Natural killer cell treated with Interleukin-12 subunit alpha and Interleukin-12 subunit beta and Interleukin-15 and Interleukin-18, amount 100 ng/mL, for 72 hours (primary cell): Measurements from ENCODE around the gene TMOD1. TPM values are rescaled to one million over a fixed set of nuclear protein-coding genes. Genes with fewer than 3 reads are reported as not detected.
"Not testable (repeated sequence)": the region's sequence is repeated elsewhere in the genome, so short reads cannot be mapped to it uniquely, and the experiment has no call there.

Experiments used
- ATAC-seq, 2 donors: fragments of 150-1000 bp; cut with Tn5 transposase in 1 of 2; sonication (Bioruptor Pico), chemical (Tn5 transposase) in 1 of 2; 2 replicates each; pipeline ENCODE4 v1.10.0; 2021
- DNase-seq: peaks from one replicate; pipeline ENCODE4 v3.0.0; 2022; ENCODE audit warnings: low spot score
- H3K27ac Mint-ChIP-seq, 2 donors: 1 replicate in 1 of 2; 2 replicates in 1 of 2; pipeline ENCODE4 v1.8.0; 2022; ENCODE audit warnings: mixed read lengths in 2 of 2, mild to moderate bottlenecking in 1 of 2, moderate library complexity in 1 of 2
- H3K27me3 Mint-ChIP-seq, 2 donors: 1 replicate in 1 of 2; 2 replicates in 1 of 2; pipeline ENCODE4 v1.8.0; 2022; ENCODE audit warnings: mixed read lengths in 2 of 2
- H3K36me3 Mint-ChIP-seq: one replicate; pipeline ENCODE4 v1.8.0; 2022; ENCODE audit warnings: mixed read lengths
- H3K4me1 Mint-ChIP-seq, 2 donors: 1 replicate in 1 of 2; 2 replicates in 1 of 2; pipeline ENCODE4 v1.8.0; 2022; ENCODE audit warnings: low read depth in 2 of 2, mixed read lengths in 2 of 2, mild to moderate bottlenecking in 1 of 2
- H3K4me3 Mint-ChIP-seq: one replicate; pipeline ENCODE4 v1.8.0; 2022; ENCODE audit warnings: mixed read lengths
- H3K9me3 Mint-ChIP-seq: 2 replicates; pipeline ENCODE4 v1.8.0; 2022; ENCODE audit warnings: mixed read lengths
- total RNA-seq, 2 donors: library from RNA; stranded (reverse); gene quantifications; one replicate each; pipeline ENCODE4 v1.2.3, GENCODE V29; 2022

Gene TMOD1
- total RNA-seq, 2 donors from 2014 or later, result 1.1 to 2.1 TPM

DNA sequence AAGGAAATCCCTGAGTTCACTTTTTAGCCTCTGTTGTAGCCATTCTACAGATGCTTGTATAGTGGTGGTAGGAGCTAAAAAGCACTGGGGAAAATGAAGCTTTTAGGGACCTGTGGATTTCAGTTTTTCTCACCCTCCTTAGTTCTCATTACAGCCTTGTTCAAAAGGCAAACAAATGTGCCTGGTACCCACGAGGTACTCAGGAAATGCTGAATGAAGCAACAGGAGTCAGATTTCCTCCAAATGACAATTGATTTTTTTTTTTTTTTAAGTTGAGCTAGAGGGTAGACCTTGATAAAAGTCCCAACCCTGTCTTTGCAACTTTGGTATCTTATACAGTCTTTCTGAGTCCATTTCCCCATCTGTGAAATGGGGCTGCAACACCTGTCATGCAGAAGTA lies 21.3 kb upstream of the TMOD1 start:
- ATAC-seq, result no peak
- peaks cover 15% of the 10 kb centered on the region for H3K36me3 Mint-ChIP-seq

DNA sequence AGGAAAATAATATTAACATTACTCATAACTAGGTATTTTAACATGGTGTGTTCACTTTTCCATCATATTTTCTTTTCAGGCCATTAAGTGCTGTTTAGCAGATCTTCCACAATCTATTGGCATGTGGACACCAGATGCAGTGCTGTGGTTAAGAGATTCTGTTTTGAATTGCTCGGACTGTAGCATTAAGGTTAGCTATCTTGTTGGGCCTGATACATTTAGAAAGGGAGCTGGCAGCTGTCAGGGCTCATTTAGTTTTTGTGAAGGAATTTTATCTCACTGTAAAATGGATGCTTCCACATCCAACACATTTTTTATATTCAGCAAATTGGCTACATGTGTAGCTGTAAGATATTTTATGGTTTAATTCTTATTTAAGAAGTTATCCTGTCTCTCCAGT lies 20.7 kb upstream of the TMOD1 start:
- Mint-ChIP-seq H3K36me3 (peaks cover 18% of the 10 kb centered on the region), H3K9me3 (no peaks in the 10 kb centered on the region), H3K4me1 (no peaks in the 10 kb centered on the region), H3K4me3 (no peak overlapping the region), H3K27ac (no peak overlapping the region), H3K27me3 (no peaks in the 10 kb centered on the region)
- DNase-seq (no peak), ATAC-seq (no peak)

More for the DNA sequence above, 21.3 kb upstream of the TMOD1 start:
- no peak for DNase-seq
- Mint-ChIP-seq H3K4me1 (no peaks in the 10 kb centered on the region), H3K9me3 (no peaks in the 10 kb centered on the region), H3K4me3 (no peak overlapping the region), H3K27ac (no peak overlapping the region), H3K27me3 (no peaks in the 10 kb centered on the region)

DNA sequence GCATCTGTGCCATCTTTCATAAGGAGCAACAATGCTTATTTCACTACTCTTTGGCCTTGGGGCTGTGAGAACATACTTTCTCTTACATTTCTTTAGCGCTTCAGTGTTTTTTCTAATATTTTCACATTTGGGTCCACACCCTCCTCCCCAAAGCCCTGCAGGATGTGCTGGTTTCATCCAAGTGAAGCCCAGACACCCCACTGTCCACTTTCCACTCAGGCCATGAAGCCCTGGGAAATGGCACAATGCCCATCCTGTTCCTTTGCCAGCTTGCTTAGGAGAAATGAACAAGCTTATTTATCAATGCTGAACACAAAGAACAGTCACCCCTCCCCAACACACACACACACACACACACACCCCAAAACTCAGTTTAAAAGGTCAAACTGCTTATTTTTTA lies 17.3 kb upstream of the TMOD1 start:
- no peak overlapping the region for H3K4me3 Mint-ChIP-seq
- DNase-seq (no peak), ATAC-seq (no peak)
- H3K4me1 Mint-ChIP-seq, result no peaks in the 10 kb centered on the region
- H3K9me3 Mint-ChIP-seq, result no peaks in the 10 kb centered on the region
- H3K27ac Mint-ChIP-seq, result no peak overlapping the region
- no peaks in the 10 kb centered on the region for H3K27me3 Mint-ChIP-seq
- H3K36me3 Mint-ChIP-seq, result peaks cover 24% of the 10 kb centered on the region

DNA sequence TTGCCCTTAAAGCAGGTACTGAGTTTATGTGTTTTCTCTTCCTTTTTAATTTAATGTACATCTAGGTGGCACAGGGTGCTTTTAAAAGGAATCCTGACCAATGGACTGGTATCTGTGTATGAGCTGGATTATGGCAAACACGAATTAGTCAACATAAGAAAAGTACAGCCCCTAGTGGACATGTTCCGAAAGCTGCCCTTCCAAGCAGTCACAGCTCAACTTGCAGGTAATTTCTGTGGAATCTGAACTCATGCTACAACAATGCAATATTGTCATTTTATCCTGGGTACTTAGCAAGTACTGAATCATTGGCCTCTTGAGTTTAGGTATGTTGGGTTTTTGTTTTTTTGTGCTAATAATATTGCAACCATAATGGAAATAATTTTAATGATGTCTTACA lies 14.4 kb upstream of the TMOD1 start:
- Mint-ChIP-seq H3K4me1 (peaks cover 0 to 3% of the 10 kb centered on the region in 2 donors), H3K36me3 (peaks cover 32% of the 10 kb centered on the region)

DNA sequence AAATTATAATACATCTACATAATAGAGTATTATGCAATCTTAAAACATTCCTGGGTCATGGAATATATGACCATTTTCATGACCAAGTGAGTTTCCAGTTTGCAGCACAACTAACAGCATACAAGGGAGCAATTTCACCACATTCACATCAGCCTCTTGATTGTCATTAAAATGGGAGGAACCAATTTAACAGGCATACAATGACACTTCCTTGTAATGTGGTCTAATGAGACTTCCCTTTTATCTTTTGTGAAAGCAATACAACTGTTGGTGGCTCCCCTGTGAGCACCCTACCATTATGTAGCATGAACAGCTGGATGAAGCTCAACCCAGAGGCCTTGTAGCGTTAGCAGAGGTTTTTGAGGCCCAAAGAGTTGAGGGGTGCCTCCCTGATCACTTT lies 13.6 kb upstream of the TMOD1 start:
- ATAC-seq, result no peak
- Mint-ChIP-seq H3K27ac (no peak overlapping the region), H3K4me1 (peaks cover 0 to 3% of the 10 kb centered on the region in 2 donors), H3K36me3 (peaks cover 32% of the 10 kb centered on the region), H3K4me3 (no peak overlapping the region), H3K9me3 (no peaks in the 10 kb centered on the region), H3K27me3 (no peaks in the 10 kb centered on the region)
- DNase-seq, result no peak

More for the DNA sequence above, 14.4 kb upstream of the TMOD1 start:
- H3K9me3 Mint-ChIP-seq, result no peaks in the 10 kb centered on the region
- ATAC-seq (no peak), DNase-seq (no peak)
- H3K4me3 Mint-ChIP-seq, result no peak overlapping the region
- no peak overlapping the region for H3K27ac Mint-ChIP-seq
- no peaks in the 10 kb centered on the region for H3K27me3 Mint-ChIP-seq

DNA sequence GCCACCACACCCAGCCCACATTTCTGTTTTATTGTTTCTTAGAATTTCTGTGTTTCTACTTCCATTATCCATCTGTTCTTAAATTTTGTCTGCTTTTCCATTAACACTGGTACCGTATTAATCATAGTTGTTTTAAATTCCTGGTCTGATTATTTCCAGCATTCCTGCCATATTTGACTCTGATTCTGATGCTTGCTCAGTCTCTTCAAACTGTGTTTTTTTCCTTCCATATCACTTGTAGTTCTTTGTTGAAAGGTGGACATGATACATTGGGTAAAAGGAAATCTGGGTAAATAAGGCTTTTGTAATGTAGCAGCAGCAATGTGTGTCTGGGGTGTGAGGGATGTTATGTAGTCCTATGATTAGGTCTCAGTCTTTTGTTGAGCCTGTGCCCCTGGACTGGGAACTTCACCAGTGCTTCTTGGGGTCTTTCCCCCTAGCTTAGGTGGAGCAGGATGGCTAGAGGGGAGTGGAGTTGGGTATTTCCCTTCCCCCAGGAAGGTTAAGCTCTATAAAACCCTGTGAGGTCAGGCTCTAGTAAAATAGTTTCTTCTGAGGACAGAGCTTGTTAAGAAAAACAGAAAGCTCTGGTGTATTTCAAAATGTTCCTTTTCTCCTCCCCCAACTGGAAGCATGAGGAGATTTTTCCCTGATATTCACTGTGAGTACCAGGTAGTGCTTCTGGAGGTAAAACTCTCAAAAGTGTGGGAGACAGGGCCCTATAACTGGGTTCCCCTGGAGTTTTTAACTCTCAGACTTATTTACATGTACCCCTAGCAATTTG lies 10.1 kb upstream of the TMOD1 start:
- Mint-ChIP-seq H3K4me3 (no peak overlapping the region), H3K4me1 (peaks cover 0 to 3% of the 10 kb centered on the region in 2 donors), H3K27me3 (no peaks in the 10 kb centered on the region), H3K27ac (no peak overlapping the region), H3K36me3 (peaks cover 24% of the 10 kb centered on the region), H3K9me3 (no peaks in the 10 kb centered on the region)
- ATAC-seq (no peak), DNase-seq (no peak)

DNA sequence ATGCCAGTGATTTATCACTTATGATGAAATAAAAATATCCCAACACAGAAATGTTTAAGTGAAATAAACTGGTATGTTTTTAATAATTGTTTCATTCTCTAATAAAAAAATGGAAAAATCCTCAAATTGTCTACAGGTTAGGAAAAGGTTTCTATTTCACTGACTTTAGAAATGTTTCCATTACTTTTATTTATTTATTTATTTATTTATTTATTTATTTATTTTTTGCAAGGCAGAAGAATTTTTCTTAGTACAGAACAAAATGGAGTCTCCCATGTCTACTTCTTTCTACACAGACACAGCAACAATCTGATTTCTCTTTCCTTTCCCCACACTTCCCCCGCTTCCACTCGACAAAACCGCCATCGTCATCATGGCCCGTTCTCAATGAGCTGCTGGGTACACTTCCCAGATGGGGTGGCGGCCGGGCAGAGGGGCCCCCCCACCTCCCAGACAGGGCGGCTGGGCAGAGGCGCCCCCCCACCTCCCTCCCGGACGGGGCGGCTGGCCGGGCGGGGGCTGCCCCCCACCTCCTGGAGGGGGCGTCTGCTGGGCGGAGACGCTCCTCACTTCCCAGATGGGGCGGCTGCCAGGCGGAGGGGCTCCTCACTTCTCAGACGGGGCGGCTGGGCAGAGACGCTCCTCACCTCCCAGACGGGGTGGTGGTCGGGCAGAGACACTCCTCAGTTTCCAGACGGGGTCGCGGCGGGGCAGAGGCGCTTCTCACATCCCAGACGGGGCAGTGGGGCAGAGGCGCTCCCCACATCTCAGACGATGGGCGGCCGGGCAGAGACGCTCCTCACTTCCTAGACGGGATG lies 3.7 kb upstream of the TMOD1 start:
- not testable (repeated sequence) for H3K4me1 Mint-ChIP-seq, ATAC-seq, H3K4me3 Mint-ChIP-seq, H3K9me3 Mint-ChIP-seq, H3K36me3 Mint-ChIP-seq, H3K27ac Mint-ChIP-seq, DNase-seq
- H3K27me3 Mint-ChIP-seq, result peaks cover 10 to 19% of the 10 kb centered on the region in 2 donors

DNA sequence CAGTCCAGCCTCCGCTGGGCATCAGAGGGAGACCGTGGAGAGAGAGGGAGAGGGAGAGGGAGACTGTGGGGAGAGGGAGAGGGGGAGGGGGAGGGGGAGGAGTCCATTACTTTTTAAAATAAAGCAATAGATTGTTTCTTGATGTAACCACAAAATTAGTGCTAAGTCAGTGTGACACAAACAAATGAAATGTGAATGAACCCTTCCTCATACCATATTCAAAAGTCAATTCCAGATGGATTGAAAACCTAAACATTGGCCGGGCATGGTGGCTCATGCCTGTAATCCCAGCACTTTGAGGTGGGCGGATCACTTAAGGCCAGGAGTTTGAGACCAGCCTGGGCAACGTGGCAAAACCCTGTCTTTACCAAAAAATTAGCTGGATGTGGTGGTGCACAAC lies 2.6 kb upstream of the TMOD1 start:
- peaks cover 19 to 21% of the 10 kb centered on the region in 2 donors for H3K27me3 Mint-ChIP-seq
- H3K9me3 Mint-ChIP-seq, H3K36me3 Mint-ChIP-seq, H3K4me3 Mint-ChIP-seq, H3K27ac Mint-ChIP-seq, ATAC-seq, DNase-seq: not testable (repeated sequence)
- H3K4me1 Mint-ChIP-seq, result peaks cover 11 to 12% of the 10 kb centered on the region in 2 donors

DNA sequence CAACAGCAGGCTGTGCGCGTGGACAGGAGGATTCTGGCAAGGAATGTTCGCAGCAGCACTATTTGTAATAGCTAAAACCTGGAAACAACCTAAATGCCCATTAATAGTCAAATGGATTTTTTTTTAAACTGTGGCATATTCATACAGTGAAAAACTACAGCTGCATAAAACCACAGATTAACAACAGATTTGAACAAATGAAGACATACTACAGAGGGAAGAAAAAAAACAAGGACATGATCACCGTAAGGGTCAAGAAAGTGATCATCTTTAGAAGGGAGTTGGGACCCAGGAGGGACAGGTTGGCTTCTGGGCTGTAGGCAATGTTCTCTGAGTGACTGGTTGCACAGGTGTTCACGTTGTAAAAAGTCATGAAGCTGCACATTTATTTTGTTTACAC lies 1.2 kb upstream of the TMOD1 start:
- no peak for DNase-seq
- Mint-ChIP-seq H3K27ac (no peak overlapping the region), H3K9me3 (no peaks in the 10 kb centered on the region), H3K36me3 (peaks cover 9% of the 10 kb centered on the region), H3K4me1 (peaks cover 11 to 12% of the 10 kb centered on the region in 2 donors), H3K27me3 (peaks cover 19 to 31% of the 10 kb centered on the region in 2 donors), H3K4me3 (peak overlapping the region; percentile 41)
- ATAC-seq, result no peak

DNA sequence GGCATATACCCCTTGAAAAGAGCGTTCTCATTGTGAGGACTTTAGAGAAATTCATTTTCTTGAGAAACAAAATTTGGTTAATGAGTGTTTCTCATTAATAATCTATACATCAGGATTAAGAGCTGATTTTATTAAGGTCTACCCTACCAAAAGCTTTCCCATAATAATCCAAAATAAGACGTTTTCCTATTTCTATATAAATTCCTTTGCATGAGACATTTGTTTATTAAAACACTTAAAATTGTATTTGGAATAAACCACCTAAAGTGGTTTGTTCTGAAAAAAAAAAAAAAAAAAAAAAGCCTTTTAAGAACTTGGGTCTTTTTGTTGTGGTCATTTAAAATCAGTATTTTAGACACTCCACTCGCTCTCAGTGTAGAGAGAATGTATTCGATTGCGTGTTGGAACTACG lies 695 bp upstream of the TMOD1 start:
- DNase-seq, result no peak
- no peaks in the 10 kb centered on the region for H3K9me3 Mint-ChIP-seq
- H3K36me3 Mint-ChIP-seq, result peaks cover 9% of the 10 kb centered on the region
- no peak overlapping the region for H3K27ac Mint-ChIP-seq
- peaks cover 19 to 31% of the 10 kb centered on the region in 2 donors for H3K27me3 Mint-ChIP-seq
- no peak for ATAC-seq
- peak overlapping the region; percentile 41 for H3K4me3 Mint-ChIP-seq
- peaks cover 11 to 12% of the 10 kb centered on the region in 2 donors for H3K4me1 Mint-ChIP-seq

DNA sequence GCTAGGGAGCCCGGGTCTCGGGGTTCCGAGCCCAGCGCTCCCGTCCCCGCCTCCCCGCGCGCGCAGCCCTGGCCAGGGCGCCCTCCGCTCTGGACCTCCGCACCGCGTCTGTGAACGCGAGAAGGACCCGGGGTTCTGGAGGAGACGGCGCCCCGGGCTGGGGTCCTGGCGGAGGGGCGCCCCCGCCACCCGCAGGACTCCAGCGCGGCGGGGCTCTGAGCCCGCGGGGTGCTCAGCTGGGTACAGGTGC lies 431 bp downstream of the TMOD1 start:
- no peaks in the 10 kb centered on the region for H3K9me3 Mint-ChIP-seq
- H3K27ac Mint-ChIP-seq, result no peak overlapping the region
- H3K4me3 Mint-ChIP-seq, result peak overlapping the region; percentile 73
- DNase-seq (no peak), ATAC-seq (peak in 1 of 2 donors; percentile 3)
- peaks cover 3% of the 10 kb centered on the region for H3K36me3 Mint-ChIP-seq
- H3K27me3 Mint-ChIP-seq, result peaks cover 19 to 31% of the 10 kb centered on the region in 2 donors
- H3K4me1 Mint-ChIP-seq, result peaks cover 11 to 12% of the 10 kb centered on the region in 2 donors

DNA sequence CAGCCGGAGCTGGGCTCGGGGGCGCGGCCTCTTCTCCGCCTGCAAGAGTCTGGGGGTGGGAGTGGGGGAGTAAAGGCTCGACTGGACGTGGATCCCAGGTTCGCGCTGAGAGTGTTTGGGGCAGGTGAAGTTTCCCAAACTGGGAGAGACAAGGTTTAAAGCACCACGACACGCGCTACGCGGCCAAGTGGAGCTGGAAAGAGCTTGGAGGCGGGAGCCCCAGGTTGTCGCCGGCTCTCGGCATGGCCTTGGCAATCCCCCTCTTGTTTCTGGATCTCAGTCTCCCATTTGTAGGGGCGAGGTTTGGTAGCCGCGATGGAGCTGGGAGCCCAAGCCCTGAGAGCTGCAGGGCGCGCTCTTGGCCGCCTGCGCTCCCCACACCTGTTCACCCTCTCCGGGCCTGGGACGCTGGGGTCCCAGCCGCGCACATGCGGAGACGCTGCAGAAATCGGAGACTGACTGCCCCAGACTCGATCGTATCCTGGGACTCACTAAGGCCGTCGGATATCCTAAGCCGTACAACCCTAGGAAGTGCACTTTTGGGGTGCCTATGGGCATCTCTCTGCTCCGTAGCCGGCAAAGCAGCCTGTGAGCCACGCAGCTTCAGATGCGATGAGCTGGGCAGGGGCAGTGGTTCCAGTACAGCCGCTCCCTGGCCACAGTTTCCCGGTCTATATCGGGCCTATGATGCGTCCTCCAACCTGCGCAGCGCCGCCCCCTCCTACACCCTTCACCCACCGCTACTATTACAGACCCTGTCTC lies 937 bp downstream of the TMOD1 start:
- peak overlapping the region; percentile 73 for H3K4me3 Mint-ChIP-seq
- peak overlapping the region in 1 of 2 donors; percentile 66 for H3K27ac Mint-ChIP-seq
- ATAC-seq (peak in 1 of 2 donors; percentile 24), DNase-seq (no peak)
- no peaks in the 10 kb centered on the region for H3K9me3 Mint-ChIP-seq
- peaks cover 19 to 31% of the 10 kb centered on the region in 2 donors for H3K27me3 Mint-ChIP-seq
- peaks cover 11 to 12% of the 10 kb centered on the region in 2 donors for H3K4me1 Mint-ChIP-seq
- no peaks in the 10 kb centered on the region for H3K36me3 Mint-ChIP-seq

DNA sequence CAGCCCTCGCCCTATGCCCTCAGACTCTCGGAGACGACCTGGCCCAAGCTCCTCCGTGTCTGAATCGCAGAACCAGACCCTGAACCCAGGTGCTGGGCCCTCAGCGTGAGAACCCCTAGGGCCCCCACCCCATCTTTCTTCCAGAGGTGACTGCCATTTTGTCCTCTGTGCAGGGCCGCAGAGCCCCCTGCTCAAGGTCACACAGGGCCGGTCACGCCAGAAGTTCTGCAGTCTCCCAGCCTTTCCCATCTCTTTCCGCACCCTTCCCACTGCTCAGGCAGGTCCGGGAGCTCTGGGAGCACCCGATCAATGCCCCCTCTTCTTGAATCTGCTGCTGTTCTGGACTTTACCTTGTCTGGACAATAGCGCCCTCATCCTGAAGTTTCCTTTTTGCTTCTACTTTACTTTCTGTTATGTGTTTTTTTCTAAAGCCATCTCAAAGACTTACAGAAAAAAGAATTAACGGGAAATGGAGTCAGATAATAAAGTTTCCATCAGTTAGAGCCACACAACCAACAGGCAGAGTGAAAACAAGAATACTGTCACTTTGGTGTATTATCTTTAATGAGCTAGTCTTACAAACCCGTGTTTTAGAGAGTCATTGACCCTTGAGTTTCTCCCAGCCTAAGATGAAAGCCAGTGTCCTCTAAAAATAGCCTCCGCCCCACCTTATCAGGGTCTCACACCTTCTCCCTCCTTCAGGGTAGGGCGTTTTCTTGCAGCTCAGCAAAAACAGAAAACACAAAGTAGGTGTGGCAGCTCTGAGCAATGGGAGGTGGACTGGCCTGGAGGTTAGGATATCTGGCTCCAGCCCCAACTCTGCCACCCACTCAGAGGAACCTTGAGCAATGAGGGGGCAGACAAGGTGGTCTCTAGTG lies 1.8 kb downstream of the TMOD1 start:
- no peak for ATAC-seq
- Mint-ChIP-seq H3K36me3 (no peaks in the 10 kb centered on the region), H3K27me3 (peaks cover 19 to 31% of the 10 kb centered on the region in 2 donors), H3K9me3 (no peaks in the 10 kb centered on the region), H3K4me3 (peak overlapping the region; percentile 73), H3K27ac (peak overlapping the region in 1 of 2 donors; percentile 66), H3K4me1 (peaks cover 11 to 12% of the 10 kb centered on the region in 2 donors)
- no peak for DNase-seq
